ENCODE measurements around the gene RNF130. TPM values are rescaled to one million over a fixed set of nuclear protein-coding genes. Genes with fewer than 3 reads are reported as not detected.

RNF130 gene
- total and polyA plus RNA-seq, 9 of the 15 experiments (the other 6 are each of a cell fraction or from before 2014, with no cell fraction given), result 5.8 to 39.4 (median 27.1) TPM

GRCh38 chr5:180093651-180094382 is 22.3 kb upstream of the RNF130 start (continued):
- TF ChIP-seq L3MBTL2 (IDR thresholded peaks at IDR 0.05) (peak; percentile 88), ESRRB (CRISPR knock-in tag; IDR thresholded peaks at IDR 0.05; ENCODE audit: borderline replicate concordance) (no peak), ZNF584 (CRISPR knock-in tag; IDR thresholded peaks at IDR 0.05; ENCODE audit: low read depth) (peak; percentile 92), SOX6 (IDR thresholded peaks at IDR 0.05) (peak; percentile 93), NFYB (IDR thresholded peaks at IDR 0.05; ENCODE audit: extremely low read depth, insufficient read length) (no peak), ZKSCAN1 (IDR thresholded peaks at IDR 0.05; ENCODE audit: low read depth, low read length) (peak; percentile 73; the same call in 1 of the 2 replicates), TCF3 (CRISPR knock-in tag; IDR thresholded peaks at IDR 0.05) (peak; percentile 99), U2AF1 (optimal IDR thresholded peaks at IDR 0.05; ENCODE audit: low read depth, low read length) (no peak), BRCA1 (IDR thresholded peaks at IDR 0.05) (no peak), BRCA1 (CRISPR knock-in tag; IDR thresholded peaks at IDR 0.05) (no peak), RAD21 (CRISPR knock-in tag; conservative IDR thresholded peaks at IDR 0.05 in 1 of 2, IDR thresholded peaks at IDR 0.05 in 1 of 2) (peak in 1 of 2 experiments; percentile 28; a peak in 2 of 4 replicates), EHMT2 (IDR thresholded peaks at IDR 0.05) (no peak), ZNF764 (CRISPR knock-in tag; IDR thresholded peaks at IDR 0.05; ENCODE audit: low read depth) (no peak), HNRNPUL1 (IDR thresholded peaks at IDR 0.05; ENCODE audit: low read length) (0 out of 2 replicates have a peak, but pooled peaks have one; percentile 62), CBX5 (IDR thresholded peaks at IDR 0.05; ENCODE audit: borderline replicate concordance, low read depth) (no peak), RFX7 (CRISPR knock-in tag; IDR thresholded peaks at IDR 0.05) (no peak), PRPF4 (IDR thresholded peaks at IDR 0.05; ENCODE audit: insufficient read depth, low read depth, low read length, poor library complexity, severe bottlenecking) (no peak), ZNF124 (CRISPR knock-in tag; IDR thresholded peaks at IDR 0.05) (no peak), ZNF766 (CRISPR knock-in tag; conservative IDR thresholded peaks at IDR 0.05) (peak; percentile 96), ZNF551 (CRISPR knock-in tag; IDR thresholded peaks at IDR 0.05) (no peak), TGIF2 (CRISPR knock-in tag; IDR thresholded peaks at IDR 0.05) (no peak), KAT7 (CRISPR knock-in tag; IDR thresholded peaks at IDR 0.05; ENCODE audit: borderline replicate concordance) (no peak), STAT5B (CRISPR knock-in tag; IDR thresholded peaks at IDR 0.05) (no peak), RBM22 (IDR thresholded peaks at IDR 0.05; ENCODE audit: low read depth, low read length, poor library complexity, severe bottlenecking) (no peak), TCFL5 (CRISPR knock-in tag; conservative IDR thresholded peaks at IDR 0.05) (no peak; the same call in 1 of the 2 replicates), NELFE (IDR thresholded peaks at IDR 0.05; ENCODE audit: insufficient read depth, insufficient read length) (no peak)
- TF ChIP-seq, protein P1, sequence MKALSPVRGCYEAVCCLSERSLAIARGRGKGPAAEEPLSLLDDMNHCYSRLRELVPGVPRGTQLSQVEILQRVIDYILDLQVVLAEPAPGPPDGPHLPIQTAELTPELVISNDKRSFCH (CRISPR knock-in tag; IDR thresholded peaks at IDR 0.05), result no peak
- TF ChIP-seq, protein P1 (tag; IDR thresholded peaks at IDR 0.05), result peak; percentile 55; the same call in 1 of the 2 replicates
